ENCODE results near the gene CSPG5. TPM values are rescaled to one million over a fixed set of nuclear protein-coding genes. Genes with fewer than 3 reads are reported as not detected.
A peak's percentile ranks its signal among the peaks of the same experiment; 100 is the strongest.

The CSPG5 gene
- polyA plus RNA-seq, 4 donors: 0.37 to 0.64 TPM; not detected in 2

- H3K9me3 ChIP-seq (ENCODE audit: control insufficient read depth in 2 of 2, insufficient read depth in 1 of 2, low read depth in 1 of 2, low read length in 1 of 2): no peaks in the 10 kb centered on the region
- no peak for FAIRE-seq
- no peak overlapping the region for H3K4me3 ChIP-seq (ENCODE audit: low read depth in 1 of 3, low read length in 3 of 3)
- peak overlapping the region in 1 of 3 donors; percentile 39 for H3K27ac ChIP-seq (ENCODE audit: low read depth in 1 of 3, low read length in 2 of 3)
- 73 to 97% (median 97%) methylated on average over 2 of the region's 2 CpGs for whole genome bisulfite sequencing, 3 donors
- no peak for DNase-seq
- H3K36me3 ChIP-seq (ENCODE audit: control insufficient read depth in 3 of 3, insufficient read depth in 2 of 3, low read depth in 1 of 3, low read length in 3 of 3): peaks cover 6 to 32% (median 15%) of the 10 kb centered on the region in 3 donors
- H3K4me1 ChIP-seq (ENCODE audit: control insufficient read depth in 3 of 3, insufficient read depth in 2 of 3, low read depth in 1 of 3, low read length in 2 of 3): no peaks in the 10 kb centered on the region
- no peaks in the 10 kb centered on the region for H3K27me3 ChIP-seq (ENCODE audit: control insufficient read depth in 3 of 3, insufficient read depth in 3 of 3, low read length in 3 of 3)
Observed at GRCh38 chr3:47612879-47613278, 34.2 kb upstream of the CSPG5 start.

- Histone ChIP-seq H3K27ac (ENCODE audit: low read depth in 1 of 3, low read length in 2 of 3) (no peak overlapping the region), H3K9me3 (ENCODE audit: control insufficient read depth in 2 of 2, insufficient read depth in 1 of 2, low read depth in 1 of 2, low read length in 1 of 2) (no peaks in the 10 kb centered on the region)
Observed at GRCh38 chr3:47612178-47612577, 33.5 kb upstream of the CSPG5 start.

GRCh38 chr3:47611576-47611975 lies 32.9 kb upstream of the CSPG5 start:
- DNase-seq (no peak), FAIRE-seq (no peak)
- no peaks in the 10 kb centered on the region for H3K27me3 ChIP-seq (ENCODE audit: control insufficient read depth in 3 of 3, insufficient read depth in 3 of 3, low read length in 3 of 3)
- no peaks in the 10 kb centered on the region for H3K4me1 ChIP-seq (ENCODE audit: control insufficient read depth in 3 of 3, insufficient read depth in 2 of 3, low read depth in 1 of 3, low read length in 2 of 3)
- 70 to 85% (median 72%) methylated on average over 2 of the region's 2 CpGs for WGBS, 3 donors
- no peak overlapping the region for H3K4me3 ChIP-seq (ENCODE audit: low read depth in 1 of 3, low read length in 3 of 3)
- peaks cover 4 to 35% (median 15%) of the 10 kb centered on the region in 3 donors for H3K36me3 ChIP-seq (ENCODE audit: control insufficient read depth in 3 of 3, insufficient read depth in 2 of 3, low read depth in 1 of 3, low read length in 3 of 3)
- peak overlapping the region in 1 of 3 donors; percentile 21 for H3K27ac ChIP-seq (ENCODE audit: low read depth in 1 of 3, low read length in 2 of 3)
- no peaks in the 10 kb centered on the region for H3K9me3 ChIP-seq (ENCODE audit: control insufficient read depth in 2 of 2, insufficient read depth in 1 of 2, low read depth in 1 of 2, low read length in 1 of 2)

More at GRCh38 chr3:47612178-47612577, 33.5 kb upstream of the CSPG5 start:
- DNase-seq (no peak), FAIRE-seq (no peak)
- no peak overlapping the region for H3K4me3 ChIP-seq (ENCODE audit: low read depth in 1 of 3, low read length in 3 of 3)
- no peaks in the 10 kb centered on the region for H3K4me1 ChIP-seq (ENCODE audit: control insufficient read depth in 3 of 3, insufficient read depth in 2 of 3, low read depth in 1 of 3, low read length in 2 of 3)
- no peaks in the 10 kb centered on the region for H3K27me3 ChIP-seq (ENCODE audit: control insufficient read depth in 3 of 3, insufficient read depth in 3 of 3, low read length in 3 of 3)
- H3K36me3 ChIP-seq (ENCODE audit: control insufficient read depth in 3 of 3, insufficient read depth in 2 of 3, low read depth in 1 of 3, low read length in 3 of 3): peaks cover 6 to 32% (median 15%) of the 10 kb centered on the region in 3 donors

GRCh38 chr3:47610583-47610982 lies 31.9 kb upstream of the CSPG5 start:
- 91 to 94% (median 92%) methylated on average over 3 of the region's 3 CpGs for WGBS, 3 donors
- H3K9me3 ChIP-seq (ENCODE audit: control insufficient read depth in 2 of 2, insufficient read depth in 1 of 2, low read depth in 1 of 2, low read length in 1 of 2): no peaks in the 10 kb centered on the region
- no peak overlapping the region for H3K27ac ChIP-seq (ENCODE audit: low read depth in 1 of 3, low read length in 2 of 3)
- FAIRE-seq: no peak
- no peaks in the 10 kb centered on the region for H3K4me1 ChIP-seq (ENCODE audit: control insufficient read depth in 3 of 3, insufficient read depth in 2 of 3, low read depth in 1 of 3, low read length in 2 of 3)
- no peak overlapping the region for H3K4me3 ChIP-seq (ENCODE audit: low read depth in 1 of 3, low read length in 3 of 3)
- H3K27me3 ChIP-seq (ENCODE audit: control insufficient read depth in 3 of 3, insufficient read depth in 3 of 3, low read length in 3 of 3): no peaks in the 10 kb centered on the region
- H3K36me3 ChIP-seq (ENCODE audit: control insufficient read depth in 3 of 3, insufficient read depth in 2 of 3, low read depth in 1 of 3, low read length in 3 of 3): peaks cover 4 to 30% (median 16%) of the 10 kb centered on the region in 3 donors
- no peak for DNase-seq

GRCh38 chr3:47607335-47607734 lies 28.7 kb upstream of the CSPG5 start:
- Histone ChIP-seq H3K27me3 (ENCODE audit: control insufficient read depth in 3 of 3, insufficient read depth in 3 of 3, low read length in 3 of 3) (no peaks in the 10 kb centered on the region), H3K27ac (ENCODE audit: low read depth in 1 of 3, low read length in 2 of 3) (no peak overlapping the region), H3K9me3 (ENCODE audit: control insufficient read depth in 2 of 2, insufficient read depth in 1 of 2, low read depth in 1 of 2, low read length in 1 of 2) (no peaks in the 10 kb centered on the region), H3K36me3 (ENCODE audit: control insufficient read depth in 3 of 3, insufficient read depth in 2 of 3, low read depth in 1 of 3, low read length in 3 of 3) (peaks cover 5 to 38% (median 19%) of the 10 kb centered on the region in 3 donors), H3K4me3 (ENCODE audit: low read depth in 1 of 3, low read length in 3 of 3) (no peak overlapping the region), H3K4me1 (ENCODE audit: control insufficient read depth in 3 of 3, insufficient read depth in 2 of 3, low read depth in 1 of 3, low read length in 2 of 3) (no peaks in the 10 kb centered on the region)
- 81 to 90% (median 86%) methylated on average over 2 of the region's 2 CpGs for WGBS, 3 donors
- FAIRE-seq: no peak
- DNase-seq: no peak

- Histone ChIP-seq H3K27me3 (ENCODE audit: control insufficient read depth in 3 of 3, insufficient read depth in 3 of 3, low read length in 3 of 3) (no peaks in the 10 kb centered on the region), H3K36me3 (ENCODE audit: control insufficient read depth in 3 of 3, insufficient read depth in 2 of 3, low read depth in 1 of 3, low read length in 3 of 3) (peaks cover 5 to 47% (median 17%) of the 10 kb centered on the region in 3 donors), H3K4me1 (ENCODE audit: control insufficient read depth in 3 of 3, insufficient read depth in 2 of 3, low read depth in 1 of 3, low read length in 2 of 3) (no peaks in the 10 kb centered on the region), H3K9me3 (ENCODE audit: control insufficient read depth in 2 of 2, insufficient read depth in 1 of 2, low read depth in 1 of 2, low read length in 1 of 2) (no peaks in the 10 kb centered on the region), H3K27ac (ENCODE audit: low read depth in 1 of 3, low read length in 2 of 3) (no peak overlapping the region), H3K4me3 (ENCODE audit: low read depth in 1 of 3, low read length in 3 of 3) (no peak overlapping the region)
- 91 to 95% (median 94%) methylated on average over 5 of the region's 5 CpGs for whole genome bisulfite sequencing, 3 donors
- FAIRE-seq (no peak), DNase-seq (no peak)
Observed at GRCh38 chr3:47606165-47606564, 27.5 kb upstream of the CSPG5 start.

GRCh38 chr3:47605652-47606051 lies 27.0 kb upstream of the CSPG5 start:
- DNase-seq: no peak
- 15 to 42% (median 29%) methylated on average over 2 of the region's 2 CpGs for WGBS, 3 donors
- Histone ChIP-seq H3K27ac (ENCODE audit: low read depth in 1 of 3, low read length in 2 of 3) (no peak overlapping the region), H3K27me3 (ENCODE audit: control insufficient read depth in 3 of 3, insufficient read depth in 3 of 3, low read length in 3 of 3) (no peaks in the 10 kb centered on the region), H3K4me1 (ENCODE audit: control insufficient read depth in 3 of 3, insufficient read depth in 2 of 3, low read depth in 1 of 3, low read length in 2 of 3) (no peaks in the 10 kb centered on the region), H3K9me3 (ENCODE audit: control insufficient read depth in 2 of 2, insufficient read depth in 1 of 2, low read depth in 1 of 2, low read length in 1 of 2) (no peaks in the 10 kb centered on the region), H3K4me3 (ENCODE audit: low read depth in 1 of 3, low read length in 3 of 3) (no peak overlapping the region), H3K36me3 (ENCODE audit: control insufficient read depth in 3 of 3, insufficient read depth in 2 of 3, low read depth in 1 of 3, low read length in 3 of 3) (peaks cover 5 to 47% (median 17%) of the 10 kb centered on the region in 3 donors)
- FAIRE-seq: no peak

GRCh38 chr3:47604145-47604544 lies 25.5 kb upstream of the CSPG5 start:
- Histone ChIP-seq H3K9me3 (ENCODE audit: control insufficient read depth in 2 of 2, insufficient read depth in 1 of 2, low read depth in 1 of 2, low read length in 1 of 2) (no peaks in the 10 kb centered on the region), H3K4me1 (ENCODE audit: control insufficient read depth in 3 of 3, insufficient read depth in 2 of 3, low read depth in 1 of 3, low read length in 2 of 3) (no peaks in the 10 kb centered on the region), H3K36me3 (ENCODE audit: control insufficient read depth in 3 of 3, insufficient read depth in 2 of 3, low read depth in 1 of 3, low read length in 3 of 3) (peaks cover 8 to 47% (median 12%) of the 10 kb centered on the region in 3 donors), H3K27me3 (ENCODE audit: control insufficient read depth in 3 of 3, insufficient read depth in 3 of 3, low read length in 3 of 3) (no peaks in the 10 kb centered on the region), H3K27ac (ENCODE audit: low read depth in 1 of 3, low read length in 2 of 3) (no peak overlapping the region), H3K4me3 (ENCODE audit: low read depth in 1 of 3, low read length in 3 of 3) (no peak overlapping the region)
- no peak for DNase-seq
- 72 to 88% (median 84%) methylated on average over 2 of the region's 2 CpGs for WGBS, 3 donors
- FAIRE-seq: no peak

- no peaks in the 10 kb centered on the region for H3K9me3 ChIP-seq (ENCODE audit: control insufficient read depth in 2 of 2, insufficient read depth in 1 of 2, low read depth in 1 of 2, low read length in 1 of 2)
- H3K27ac ChIP-seq (ENCODE audit: low read depth in 1 of 3, low read length in 2 of 3): no peak overlapping the region
- peaks cover 7 to 52% (median 8%) of the 10 kb centered on the region in 3 donors for H3K36me3 ChIP-seq (ENCODE audit: control insufficient read depth in 3 of 3, insufficient read depth in 2 of 3, low read depth in 1 of 3, low read length in 3 of 3)
- H3K4me3 ChIP-seq (ENCODE audit: low read depth in 1 of 3, low read length in 3 of 3): no peak overlapping the region
- DNase-seq: no peak
- H3K4me1 ChIP-seq (ENCODE audit: control insufficient read depth in 3 of 3, insufficient read depth in 2 of 3, low read depth in 1 of 3, low read length in 2 of 3): no peaks in the 10 kb centered on the region
- H3K27me3 ChIP-seq (ENCODE audit: control insufficient read depth in 3 of 3, insufficient read depth in 3 of 3, low read length in 3 of 3): no peaks in the 10 kb centered on the region
- no peak for FAIRE-seq
Observed at GRCh38 chr3:47603332-47603731, 24.7 kb upstream of the CSPG5 start.
